Non-pigmented ciliary epithelial cell (primary cell): ENCODE measurements around the gene WAC.
"Not testable (repeated sequence)": the region's sequence is repeated elsewhere in the genome, so short reads cannot be mapped to it uniquely, and the experiment has no call there.

ENCODE experiments used
- DNase-seq: peaks from one replicate; pipeline ENCODE4 v3.0.0-alpha.2; 2010; ENCODE audit warnings: low read depth

The WAC gene

DNA sequence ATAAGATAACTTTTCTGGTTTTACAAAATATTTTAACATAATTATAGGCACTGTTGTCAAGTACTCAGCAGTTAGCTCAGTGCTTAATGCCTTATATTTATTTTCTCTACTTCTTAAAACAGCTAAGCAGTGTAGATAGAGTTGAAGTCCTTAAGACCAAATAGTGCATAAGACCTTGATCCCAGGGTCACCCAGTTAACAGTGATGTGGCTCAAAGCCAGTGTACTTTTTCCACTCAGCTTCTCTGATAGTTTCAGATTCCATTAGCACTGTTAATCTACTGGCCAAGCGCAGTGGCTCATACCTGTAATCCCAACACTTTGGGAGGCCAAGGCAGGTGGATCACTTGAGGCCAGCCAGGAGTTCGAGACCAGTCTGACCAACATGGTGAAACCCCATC is 83.6 kb downstream of the WAC start:
- no peak for DNase-seq

- no peak for DNase-seq
These were observed 86.5 kb downstream of the WAC start for GRCh38 chr10:28619455-28619854.

- no peak for DNase-seq
These were observed 87.3 kb downstream of the WAC start for GRCh38 chr10:28620251-28620650.

GRCh38 chr10:28623483-28623882 is 90.6 kb downstream of the WAC start:
- DNase-seq, result no peak

DNA sequence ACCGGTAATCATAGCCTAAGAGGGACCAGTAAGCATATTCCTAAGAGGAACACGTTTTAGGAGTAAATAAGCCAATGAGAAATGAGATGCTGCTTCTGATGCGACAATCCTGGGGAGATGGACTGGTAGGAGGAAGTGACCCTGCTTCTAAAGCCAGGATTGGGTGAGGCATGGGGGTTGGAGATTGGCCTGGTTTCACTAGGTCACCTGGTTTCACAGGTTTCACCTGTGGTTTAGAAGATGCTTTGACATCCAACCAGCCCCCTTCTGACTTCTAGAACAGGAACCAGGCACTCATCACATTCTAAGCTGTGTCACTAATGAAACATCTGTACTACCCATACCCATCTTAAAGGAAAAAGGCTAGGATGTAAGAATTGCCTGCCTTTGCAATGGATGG is 91.4 kb downstream of the WAC start:
- DNase-seq, result no peak

- DNase-seq, result no peak
These were observed 94.2 kb downstream of the WAC start for GRCh38 chr10:28627102-28627501.

DNA sequence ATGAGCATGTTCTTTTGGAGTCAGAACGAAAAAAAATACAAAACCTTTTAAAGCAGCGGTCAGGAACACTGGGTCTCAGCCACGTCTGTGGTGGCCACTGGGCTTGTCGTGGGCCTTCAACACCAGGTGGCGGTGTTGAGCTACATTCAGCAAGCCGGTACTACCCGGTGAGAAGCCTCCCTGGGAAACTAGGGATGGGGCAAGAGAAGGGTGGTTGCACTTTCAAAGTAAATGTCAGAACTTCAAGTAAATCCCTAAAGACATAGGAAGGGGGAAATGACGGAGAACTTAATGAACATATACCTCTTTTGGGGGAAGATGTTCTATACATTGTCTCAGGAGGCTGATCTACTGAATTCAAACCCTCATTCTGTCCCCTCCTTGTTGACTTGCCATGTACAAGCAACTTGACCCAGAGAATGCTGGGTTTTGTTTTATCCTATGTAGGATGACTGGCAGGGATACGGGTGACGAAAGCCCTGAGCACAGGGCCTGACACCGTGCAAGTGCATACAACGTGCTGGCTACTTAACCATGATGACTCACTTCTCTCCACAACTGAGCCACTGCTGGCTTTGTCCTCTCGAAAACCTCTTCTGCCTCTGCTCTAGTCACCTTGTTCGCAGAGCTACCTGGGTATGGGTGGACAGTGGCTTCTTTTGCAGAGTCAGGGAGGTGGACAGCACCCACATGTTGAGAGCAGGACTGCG is 95.4 kb downstream of the WAC start:
- DNase-seq, result peak; percentile 46

DNA sequence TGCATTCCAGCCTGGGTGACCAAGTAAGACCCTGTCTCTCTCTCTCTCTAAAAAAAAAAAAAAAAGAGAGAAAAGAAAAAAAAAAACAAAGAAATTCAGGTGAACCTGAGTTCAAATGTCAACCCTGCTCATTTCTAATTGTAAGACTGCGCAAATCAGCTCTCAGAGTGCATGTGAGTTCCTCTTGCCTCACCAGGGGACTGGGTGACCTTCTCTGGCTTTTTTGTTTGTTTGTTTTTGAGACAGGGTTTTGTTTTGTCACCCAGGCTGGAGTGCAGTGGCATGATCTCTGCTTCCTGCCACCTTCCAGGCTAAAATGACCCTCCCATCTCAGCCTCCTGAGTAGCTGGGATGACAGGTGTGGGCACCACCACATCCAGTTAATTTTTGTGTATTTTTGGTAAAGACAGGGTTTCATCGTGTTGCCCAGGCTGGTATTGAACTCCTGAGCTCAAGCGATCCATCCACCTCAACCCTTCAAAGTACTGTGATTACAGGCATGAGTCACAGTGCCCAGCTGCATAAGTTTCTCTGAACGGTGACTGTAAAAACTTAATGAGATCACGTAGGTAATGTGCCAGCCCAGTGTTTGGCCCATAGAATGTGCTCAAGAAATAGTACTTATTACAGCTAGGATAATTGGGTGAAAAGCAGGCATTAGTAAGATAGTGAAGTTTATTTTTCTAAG is 99.1 kb downstream of the WAC start:
- DNase-seq, result no peak

DNA sequence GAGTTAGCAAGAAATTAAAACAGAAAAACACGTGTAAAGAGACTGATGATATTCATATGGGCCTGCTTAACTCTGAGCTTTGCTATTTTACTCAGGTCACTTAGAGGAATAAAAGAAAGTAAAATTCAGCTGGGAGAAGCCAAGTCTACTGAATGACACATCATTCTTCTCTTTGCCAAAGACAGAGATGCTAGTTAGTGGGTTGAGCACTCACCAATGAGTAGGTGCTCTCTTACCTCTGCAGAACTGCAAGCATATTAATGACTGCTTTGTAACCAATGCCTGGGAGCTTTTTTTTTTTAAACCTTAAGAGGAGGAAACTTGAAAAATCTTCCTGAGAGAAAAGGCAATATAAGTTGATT is 99.6 kb downstream of the WAC start:
- DNase-seq, result no peak

DNA sequence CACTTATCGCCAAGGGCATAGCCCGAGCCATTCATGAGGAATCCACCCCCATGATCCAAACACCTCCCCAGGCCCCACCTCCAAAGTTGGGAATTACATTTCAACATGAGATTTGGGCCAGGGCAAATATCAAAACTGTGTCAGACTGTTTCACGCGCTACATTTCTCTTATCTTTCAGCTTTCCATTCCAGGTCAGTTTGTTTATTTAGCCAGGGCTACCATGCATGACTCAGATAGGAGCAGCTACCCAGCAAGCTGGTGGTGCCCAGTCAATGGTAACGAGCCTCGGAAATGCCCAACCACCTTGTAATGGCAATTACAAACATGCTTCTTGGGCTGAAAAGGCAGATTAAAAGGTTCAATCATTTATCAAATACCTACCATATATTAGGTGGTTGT is 100.8 kb downstream of the WAC start:
- DNase-seq, result no peak

DNA sequence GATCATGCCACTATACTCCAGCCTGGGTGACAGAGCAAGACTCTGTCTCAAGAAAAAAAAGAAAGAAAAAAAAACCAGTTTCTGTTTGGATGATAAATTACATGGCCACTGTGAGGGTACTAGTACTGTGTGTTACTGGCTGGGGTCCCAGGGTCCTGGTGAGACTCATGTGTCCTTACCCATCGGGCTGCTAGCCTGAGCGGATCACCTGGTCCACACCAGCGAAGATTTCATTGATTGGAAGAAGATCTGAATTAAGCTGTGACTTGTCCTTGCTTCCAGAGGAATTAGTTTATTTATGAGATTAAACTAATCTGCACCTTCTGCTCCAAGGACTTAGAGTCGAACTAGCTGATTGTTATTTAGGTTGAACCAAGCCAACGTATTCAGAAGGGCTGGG is 104.4 kb downstream of the WAC start:
- no peak for DNase-seq

DNA sequence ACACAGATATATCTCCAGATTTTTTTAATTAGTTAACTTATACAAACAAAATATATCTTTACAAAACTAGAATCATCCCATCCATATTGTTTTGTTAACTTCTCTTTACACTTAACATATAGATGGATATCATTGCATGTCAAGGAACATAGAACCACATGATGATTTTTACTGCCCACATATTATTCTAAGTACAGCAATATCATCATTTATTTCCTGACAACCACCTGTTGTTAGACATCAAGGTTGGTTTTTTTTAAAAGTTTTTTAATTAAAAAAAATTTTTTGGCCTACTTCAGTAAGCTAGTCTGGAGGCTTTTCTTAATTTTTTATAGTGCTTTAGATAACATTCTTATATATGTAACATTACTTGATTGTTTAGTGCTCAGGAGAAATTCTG is 105.5 kb downstream of the WAC start:
- no peak for DNase-seq

- no peak for DNase-seq
These were observed 107.6 kb downstream of the WAC start for GRCh38 chr10:28640551-28640950.

DNA sequence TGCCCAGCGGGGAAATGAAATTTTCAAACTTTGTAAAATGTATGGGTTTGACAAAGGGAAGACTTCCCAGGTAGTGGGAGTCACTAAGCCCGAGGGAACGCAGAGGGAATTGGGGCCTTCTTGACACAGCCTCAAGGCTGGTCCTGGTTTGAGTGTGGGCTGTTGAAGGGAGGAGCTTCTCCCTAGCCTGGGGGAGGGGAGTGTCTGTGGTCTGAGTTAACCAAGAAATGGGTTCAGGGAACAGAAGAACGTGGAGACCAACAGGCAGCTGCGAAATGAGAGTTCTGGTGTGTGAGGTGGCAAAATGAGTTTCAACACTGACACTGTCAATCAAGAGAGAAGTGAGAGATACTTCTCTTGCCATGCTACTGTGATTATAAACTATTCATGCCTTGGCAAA is 111.7 kb downstream of the WAC start:
- DNase-seq, result no peak

DNA sequence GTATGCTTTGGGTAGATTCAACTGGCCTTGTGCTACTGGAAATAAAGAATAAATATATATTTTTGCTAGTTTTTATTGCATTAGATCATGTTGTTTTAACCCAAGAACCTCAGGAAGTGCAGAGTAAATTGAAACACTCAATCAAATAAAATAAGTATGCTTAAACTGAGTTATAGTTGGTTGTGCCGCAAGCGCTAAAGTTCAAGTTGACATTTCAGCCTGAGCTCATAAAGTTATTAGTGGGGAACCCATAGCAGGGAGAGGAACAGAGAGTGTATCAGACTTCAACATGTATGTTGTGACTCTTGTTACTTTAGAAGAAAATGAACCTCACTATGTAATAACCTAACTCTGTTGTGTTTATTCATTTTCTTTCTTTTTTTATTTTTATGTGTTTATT is 119.2 kb downstream of the WAC start:
- DNase-seq, result no peak

DNA sequence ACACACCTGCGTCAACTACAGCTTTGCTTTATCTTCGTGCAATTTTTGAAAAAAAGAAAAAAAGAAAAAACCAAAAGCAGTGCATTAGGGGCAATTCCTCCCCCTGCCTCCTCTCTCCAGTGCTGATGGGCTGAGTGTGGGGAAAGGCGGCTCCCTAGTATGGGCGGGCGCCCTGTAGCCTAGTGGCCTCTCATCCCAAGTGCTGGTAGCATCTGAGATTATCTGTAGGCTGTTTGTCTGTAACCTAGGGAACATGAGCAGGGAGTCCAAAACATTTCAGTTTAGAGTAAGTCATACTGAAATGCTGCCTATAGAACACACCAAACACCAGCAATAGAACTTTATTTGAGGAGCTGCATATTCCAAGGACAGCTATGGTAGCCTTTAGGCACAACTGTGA is 119.8 kb downstream of the WAC start:
- no peak for DNase-seq

DNA sequence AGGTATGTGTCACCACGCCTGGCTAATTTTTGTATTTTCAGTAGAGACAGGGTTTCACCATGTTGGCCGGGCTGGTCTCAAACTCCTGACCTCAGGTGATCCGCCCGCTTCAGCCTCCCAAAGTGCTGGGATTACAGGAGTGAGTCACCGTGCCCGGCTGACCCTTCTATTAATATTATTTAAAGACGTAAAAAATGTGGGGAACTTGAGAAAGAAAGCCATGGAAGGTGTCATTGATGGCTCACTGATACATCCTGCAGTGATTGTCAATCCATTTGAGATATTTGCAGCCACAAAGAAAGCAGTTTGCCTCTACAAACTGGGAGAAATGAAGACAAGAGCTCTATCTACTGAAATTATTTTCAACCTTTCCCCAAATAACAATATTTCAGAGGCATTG is 125.9 kb downstream of the WAC start:
- not testable (repeated sequence) for DNase-seq

GRCh38 chr10:28661035-28661434 is 128.1 kb downstream of the WAC start:
- DNase-seq, result peak; percentile 73

- peak; percentile 72 for DNase-seq
These were observed 130.9 kb downstream of the WAC start for GRCh38 chr10:28663576-28664368.

- peak; percentile 40 for DNase-seq
These were observed 131.4 kb downstream of the WAC start for GRCh38 chr10:28664369-28664740.

DNA sequence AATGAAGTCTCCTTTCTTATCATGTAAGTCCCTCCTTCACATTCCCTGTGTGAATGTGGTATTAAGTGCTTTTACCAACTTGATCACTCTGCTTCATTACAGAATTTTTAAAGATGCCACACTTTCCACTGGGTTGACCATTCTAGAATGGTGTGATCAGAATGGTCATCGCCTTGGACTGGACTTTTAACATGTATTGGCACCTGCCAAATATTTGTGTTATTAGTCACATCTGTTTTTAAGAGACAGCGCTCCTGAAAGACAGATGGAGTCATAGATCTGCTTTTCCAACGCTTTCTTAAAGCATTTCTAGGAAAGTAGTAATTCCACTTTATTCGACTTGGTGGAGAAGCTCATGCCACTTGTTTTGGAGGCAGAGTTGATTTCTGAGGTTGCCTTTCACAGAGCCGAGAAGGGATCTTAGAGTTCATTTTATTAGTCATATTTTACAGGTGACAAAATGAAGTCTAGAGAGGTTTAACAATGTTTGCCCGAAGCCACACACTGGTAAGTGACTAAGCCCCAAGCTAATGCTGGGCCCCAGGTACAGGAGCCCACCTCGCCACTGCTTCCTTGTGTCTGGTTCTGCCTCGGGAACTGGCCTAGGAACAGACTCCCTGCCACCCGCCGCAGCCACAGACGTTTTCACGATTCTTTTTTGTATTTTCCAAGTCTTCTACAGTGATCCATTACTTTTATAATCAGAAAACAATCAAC is 134.0 kb downstream of the WAC start:
- no peak for DNase-seq

GRCh38 chr10:28668363-28669226 is 135.7 kb downstream of the WAC start:
- DNase-seq, result no peak
